GM19043 (cell line): Measurements from ENCODE around the gene PTMA.
A peak's percentile ranks its signal among the peaks of the same experiment; 100 is the strongest.
"Not testable (repeated sequence)": the region's sequence is repeated elsewhere in the genome, so short reads cannot be mapped to it uniquely, and the experiment has no call there.

Experiments
- ATAC-seq: cut with Tn5 transposase; IDR thresholded peaks from one replicate; pipeline ENCODE4 v1.9.1; 2021; ENCODE audit warnings: low read depth; ENCODE audit not compliant: unreplicated experiment

The PTMA gene

GRCh38 chr2:231691251-231691772 is 17.0 kb upstream of the PTMA start:
- no peak for ATAC-seq

GRCh38 chr2:231692847-231693246 is 15.5 kb upstream of the PTMA start:
- no peak for ATAC-seq

DNA sequence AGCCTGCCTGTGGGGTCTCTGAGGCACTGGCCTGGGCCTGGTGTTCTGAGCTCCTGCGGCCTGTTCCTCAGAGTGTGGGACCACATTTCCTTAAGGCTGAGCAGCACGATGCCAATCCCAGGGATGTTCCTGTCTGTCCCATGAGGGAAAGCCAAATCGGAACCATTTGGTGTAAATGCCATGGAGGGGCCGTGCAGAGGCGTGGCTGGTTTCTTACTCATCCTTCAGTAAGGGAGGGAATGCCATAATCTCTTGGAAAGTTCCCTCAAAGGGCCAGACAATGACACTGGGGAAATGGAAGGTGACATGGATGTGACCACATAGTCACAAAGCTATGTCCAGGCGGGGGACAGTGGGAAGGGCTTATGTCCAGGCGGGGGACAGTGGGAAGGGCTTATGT is 14.4 kb upstream of the PTMA start:
- no peak for ATAC-seq

DNA sequence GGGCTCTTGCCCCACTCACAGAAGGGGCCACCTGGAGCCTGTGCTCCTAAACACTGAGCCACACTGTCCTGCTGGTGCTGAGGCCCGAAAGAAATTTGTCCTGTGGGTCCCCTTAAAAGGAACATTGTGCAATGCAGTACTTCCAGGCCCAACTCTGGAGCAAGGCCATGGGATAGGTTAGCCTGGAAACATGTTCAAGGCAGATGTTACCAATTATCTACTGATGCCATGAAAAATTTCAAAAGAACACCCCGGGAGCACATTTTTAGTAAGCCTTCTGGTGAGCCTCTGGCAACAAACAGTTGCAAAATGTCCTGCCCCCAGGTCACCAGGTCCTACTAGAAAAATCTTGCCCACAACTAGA is 12.3 kb upstream of the PTMA start:
- ATAC-seq = no peak

- no peak for ATAC-seq
Observed at GRCh38 chr2:231699006-231699405, 9.3 kb upstream of the PTMA start.

- no peak for ATAC-seq
Observed at GRCh38 chr2:231701456-231702373, 6.6 kb upstream of the PTMA start.

DNA sequence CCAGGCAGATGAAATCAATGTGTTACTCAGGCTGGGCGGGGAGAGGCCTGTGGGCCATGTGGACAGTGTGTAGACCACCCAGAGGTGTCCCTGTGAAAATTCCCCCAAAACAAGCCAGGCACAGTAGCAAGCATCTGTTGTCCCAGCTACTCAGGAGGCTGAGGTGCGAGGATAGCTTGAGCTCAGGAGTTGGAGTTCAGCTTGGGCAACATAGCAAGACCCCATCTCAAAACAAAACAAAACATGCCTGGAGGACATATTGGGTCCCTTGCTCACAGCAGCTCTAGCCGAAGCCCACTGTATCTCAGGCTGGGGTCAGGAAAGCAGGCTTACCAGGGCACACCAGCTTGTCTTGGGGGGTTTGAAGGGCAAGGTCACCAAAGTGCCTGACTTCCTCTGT is 4.3 kb upstream of the PTMA start:
- ATAC-seq = no peak

DNA sequence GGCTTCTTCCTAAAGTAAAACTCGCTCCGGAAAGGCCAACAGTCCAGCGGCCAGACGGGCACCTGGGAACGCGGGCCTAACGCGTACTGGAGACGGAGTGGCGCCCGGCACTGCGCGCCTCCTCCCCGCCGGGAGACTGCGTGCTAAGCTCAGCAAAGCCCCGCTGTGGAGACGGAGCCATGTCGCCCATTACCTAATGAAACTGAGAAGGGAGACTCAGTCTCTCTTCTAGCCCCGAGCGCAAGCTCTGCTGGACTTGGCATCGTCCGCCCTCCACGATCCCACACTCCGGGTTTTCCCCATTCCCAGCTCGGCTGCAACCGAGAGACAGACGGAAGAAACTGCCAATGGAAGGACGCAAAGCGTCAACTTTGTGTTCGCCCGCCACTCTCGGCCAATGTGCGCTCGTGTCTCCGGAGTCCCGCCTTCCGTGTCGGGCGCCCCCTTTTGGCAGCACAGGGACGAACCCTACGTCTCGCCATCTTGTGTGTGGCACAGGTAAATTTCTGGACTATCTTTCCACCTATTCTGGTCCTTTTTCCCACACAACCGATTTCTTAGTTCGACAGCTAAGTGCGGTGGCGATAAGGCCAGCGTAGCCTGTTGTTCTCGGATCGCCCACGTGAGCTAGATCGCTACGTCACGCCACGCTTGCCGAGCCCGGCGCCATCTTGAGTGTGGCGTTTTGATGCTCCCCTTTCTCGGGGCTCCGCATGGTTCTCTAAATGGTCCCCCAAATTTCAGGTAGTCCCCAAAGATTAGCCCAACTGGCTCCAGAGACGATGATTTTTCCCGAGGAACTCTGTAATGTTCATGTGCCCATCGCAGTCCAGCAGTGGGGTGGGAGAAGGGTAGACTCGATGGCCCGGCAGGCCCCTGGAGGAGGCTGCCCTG is 1.3 kb upstream of the PTMA start:
- peak; percentile 42 for ATAC-seq

- ATAC-seq = no peak
Observed at GRCh38 chr2:231707625-231707926, 749 bp upstream of the PTMA start.

- ATAC-seq = no peak
Observed at GRCh38 chr2:231708773-231709635, 679 bp downstream of the PTMA start.

- ATAC-seq = no peak
Observed at GRCh38 chr2:231709636-231709980, 1.3 kb downstream of the PTMA start.

GRCh38 chr2:231709981-231710798 is 1.9 kb downstream of the PTMA start:
- no peak for ATAC-seq

GRCh38 chr2:231710799-231711676 is 2.7 kb downstream of the PTMA start:
- no peak for ATAC-seq

GRCh38 chr2:231711677-231712450 is 3.5 kb downstream of the PTMA start:
- ATAC-seq = no peak

GRCh38 chr2:231712451-231713021 is 4.2 kb downstream of the PTMA start:
- not testable (repeated sequence) for ATAC-seq

GRCh38 chr2:231713406-231713729 is 5.0 kb downstream of the PTMA start:
- ATAC-seq = not testable (repeated sequence)

GRCh38 chr2:231713730-231714638 is 5.7 kb downstream of the PTMA start:
- ATAC-seq = no peak
